Uterus (tissue), 4 donors: ENCODE measurements around the gene C1orf159. TPM values are rescaled to one million over a fixed set of nuclear protein-coding genes. Genes with fewer than 3 reads are reported as not detected.

ENCODE experiments used
- DNase-seq, 2 donors: peaks; one replicate each; pipeline ENCODE4 v3.0.0-alpha.2; 2019 to 2020
- H3K27ac ChIP-seq, 2 donors: fragments of 200-600 bp; sonication (generic); 1 replicate in 1 of 2; 2 replicates in 1 of 2; pipeline ENCODE4 v1.5.1; 2016 to 2018
- H3K27me3 ChIP-seq, 2 donors: fragments of 200-600 bp; sonication (generic); one replicate each; pipeline ENCODE4 v1.5.1; 2018 to 2019; ENCODE audit warnings: control low read depth in 1 of 2
- H3K36me3 ChIP-seq, 2 donors: fragments of 200-600 bp; sonication (generic); one replicate each; pipeline ENCODE4 v1.5.1; 2019; ENCODE audit warnings: control low read depth in 1 of 2
- H3K4me1 ChIP-seq, 2 donors: fragments of 200-600 bp; sonication (generic); one replicate each; pipeline ENCODE4 v1.5.1; 2018 to 2019; ENCODE audit warnings: control low read depth in 1 of 2
- H3K4me3 ChIP-seq, 2 donors: fragments of 200-600 bp; sonication (generic); 1 replicate in 1 of 2; 2 replicates in 1 of 2; pipeline ENCODE4 v1.5.1; 2018 to 2019; ENCODE audit warnings: mild to moderate bottlenecking in 1 of 2
- H3K9me3 ChIP-seq, 2 donors: fragments of 200-600 bp; sonication (generic); one replicate each; pipeline ENCODE4 v1.5.1; 2019; ENCODE audit warnings: control low read depth in 1 of 2
- POLR2A ChIP-seq, 2 donors: fragments of 450-650 bp; IDR thresholded peaks; one replicate each; pipeline ENCODE4 v1.6.1; 2016; ENCODE audit warnings: antibody characterized with exemption in 2 of 2, mild to moderate bottlenecking in 1 of 2, moderate library complexity in 1 of 2
- intact Hi-C: fragments of 100-400 bp; cut with DNase I; formaldehyde crosslinking; loops from one replicate; pipeline ENCODE4 v1.15.1; 2023; ENCODE audit warnings: low total_unique reads
- total RNA-seq, 4 donors: library from RNA; depleted of rRNA in 3 of 4; stranded (reverse); fragments of >200 nt in 3 of 4; gene quantifications; one replicate each; pipeline versions ENCODE4 v1.1.0 to v1.2.4, GENCODE V29; 2014 to 2023
- TF ChIP-seq, protein P1 (sequence below), 4 experiments: fragments of 200-600 bp in 2 of 4; fragments of 450-650 bp in 2 of 4; sonication (generic) in 2 of 4; IDR thresholded peaks; one replicate each; pipeline ENCODE4 v1.5.1; 2016 to 2019; ENCODE audit warnings: antibody characterized with exemption in 4 of 4, mild to moderate bottlenecking in 2 of 4, moderate library complexity in 1 of 4
- donor health status: DM: yes; HTN: yes; CAD: no.

Gene C1orf159
- total RNA-seq, 4 donors from 2014 or later: 4.9 to 20.0 (median 17.9) TPM

DNA sequence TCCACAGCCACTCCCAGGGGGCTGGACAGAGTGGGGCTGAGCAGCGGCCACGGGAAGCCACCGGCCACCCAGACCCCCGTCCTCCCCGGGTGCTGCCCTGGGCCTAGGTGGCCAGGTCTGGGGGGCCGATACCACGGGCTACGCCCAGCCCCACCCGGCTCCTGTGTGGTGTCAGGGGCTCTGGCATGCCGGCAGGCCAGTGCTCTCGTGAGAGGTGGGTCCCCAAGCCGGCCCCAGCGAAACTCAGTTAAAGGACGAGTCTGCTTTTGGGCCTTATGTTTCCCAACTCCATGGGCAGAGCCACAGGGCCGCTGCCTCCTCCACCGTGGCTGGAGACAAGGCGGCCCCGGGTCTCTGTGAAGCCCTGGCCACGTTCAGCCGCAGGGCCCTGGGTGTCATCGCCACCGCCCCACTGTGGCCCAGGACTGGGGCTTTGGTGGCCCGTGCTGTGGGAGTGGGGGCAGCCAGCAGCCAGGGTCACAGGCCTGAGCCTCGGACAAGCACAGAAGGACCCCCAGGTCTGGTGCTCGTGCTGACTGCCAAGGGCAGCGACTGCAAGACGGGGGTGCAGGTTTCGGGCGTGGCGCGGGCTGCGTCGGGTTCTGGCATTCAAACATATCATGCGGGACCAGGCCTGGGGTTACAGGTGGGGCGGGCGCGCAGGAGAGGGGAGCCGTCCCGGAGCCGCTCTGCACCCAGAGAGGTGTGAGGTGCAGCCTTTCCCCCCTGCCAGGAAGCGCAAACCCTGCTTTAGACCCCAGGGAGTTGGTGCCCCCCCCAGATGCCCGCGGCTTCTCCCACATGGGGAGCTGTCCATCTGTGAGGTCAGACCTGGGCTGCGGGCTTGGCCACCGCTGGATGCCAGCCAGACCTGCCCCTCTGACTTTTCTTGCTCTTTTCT lies 11.9 kb upstream of the C1orf159 start:
- intact Hi-C loops: no loop called here
- no peak for TF ChIP-seq POLR2A (IDR thresholded peaks at IDR 0.05)
- TF ChIP-seq, protein P1, sequence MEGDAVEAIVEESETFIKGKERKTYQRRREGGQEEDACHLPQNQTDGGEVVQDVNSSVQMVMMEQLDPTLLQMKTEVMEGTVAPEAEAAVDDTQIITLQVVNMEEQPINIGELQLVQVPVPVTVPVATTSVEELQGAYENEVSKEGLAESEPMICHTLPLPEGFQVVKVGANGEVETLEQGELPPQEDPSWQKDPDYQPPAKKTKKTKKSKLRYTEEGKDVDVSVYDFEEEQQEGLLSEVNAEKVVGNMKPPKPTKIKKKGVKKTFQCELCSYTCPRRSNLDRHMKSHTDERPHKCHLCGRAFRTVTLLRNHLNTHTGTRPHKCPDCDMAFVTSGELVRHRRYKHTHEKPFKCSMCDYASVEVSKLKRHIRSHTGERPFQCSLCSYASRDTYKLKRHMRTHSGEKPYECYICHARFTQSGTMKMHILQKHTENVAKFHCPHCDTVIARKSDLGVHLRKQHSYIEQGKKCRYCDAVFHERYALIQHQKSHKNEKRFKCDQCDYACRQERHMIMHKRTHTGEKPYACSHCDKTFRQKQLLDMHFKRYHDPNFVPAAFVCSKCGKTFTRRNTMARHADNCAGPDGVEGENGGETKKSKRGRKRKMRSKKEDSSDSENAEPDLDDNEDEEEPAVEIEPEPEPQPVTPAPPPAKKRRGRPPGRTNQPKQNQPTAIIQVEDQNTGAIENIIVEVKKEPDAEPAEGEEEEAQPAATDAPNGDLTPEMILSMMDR (IDR thresholded peaks at IDR 0.05): no peak
- no peak overlapping the region for H3K27ac ChIP-seq
- DNase-seq: no peak
- no peak overlapping the region for H3K4me3 ChIP-seq
- no peaks in the 10 kb centered on the region for H3K27me3 ChIP-seq
- no peaks in the 10 kb centered on the region for H3K4me1 ChIP-seq
- H3K9me3 ChIP-seq: no peaks in the 10 kb centered on the region
- H3K36me3 ChIP-seq: no peaks in the 10 kb centered on the region

- no peak overlapping the region for H3K4me3 ChIP-seq
- no peak for TF ChIP-seq POLR2A (IDR thresholded peaks at IDR 0.05)
- TF ChIP-seq, protein P1 (IDR thresholded peaks at IDR 0.05): no peak
- H3K27ac ChIP-seq: no peak overlapping the region
- peaks cover 0 to 3% of the 10 kb centered on the region in 2 donors for H3K4me1 ChIP-seq
- no peaks in the 10 kb centered on the region for H3K9me3 ChIP-seq
- no peaks in the 10 kb centered on the region for H3K27me3 ChIP-seq
- no peaks in the 10 kb centered on the region for H3K36me3 ChIP-seq
- DNase-seq: no peak
- intact Hi-C loops: no loop called here
These were observed 10.1 kb upstream of the C1orf159 start for GRCh38 chr1:1125945-1126344.

DNA sequence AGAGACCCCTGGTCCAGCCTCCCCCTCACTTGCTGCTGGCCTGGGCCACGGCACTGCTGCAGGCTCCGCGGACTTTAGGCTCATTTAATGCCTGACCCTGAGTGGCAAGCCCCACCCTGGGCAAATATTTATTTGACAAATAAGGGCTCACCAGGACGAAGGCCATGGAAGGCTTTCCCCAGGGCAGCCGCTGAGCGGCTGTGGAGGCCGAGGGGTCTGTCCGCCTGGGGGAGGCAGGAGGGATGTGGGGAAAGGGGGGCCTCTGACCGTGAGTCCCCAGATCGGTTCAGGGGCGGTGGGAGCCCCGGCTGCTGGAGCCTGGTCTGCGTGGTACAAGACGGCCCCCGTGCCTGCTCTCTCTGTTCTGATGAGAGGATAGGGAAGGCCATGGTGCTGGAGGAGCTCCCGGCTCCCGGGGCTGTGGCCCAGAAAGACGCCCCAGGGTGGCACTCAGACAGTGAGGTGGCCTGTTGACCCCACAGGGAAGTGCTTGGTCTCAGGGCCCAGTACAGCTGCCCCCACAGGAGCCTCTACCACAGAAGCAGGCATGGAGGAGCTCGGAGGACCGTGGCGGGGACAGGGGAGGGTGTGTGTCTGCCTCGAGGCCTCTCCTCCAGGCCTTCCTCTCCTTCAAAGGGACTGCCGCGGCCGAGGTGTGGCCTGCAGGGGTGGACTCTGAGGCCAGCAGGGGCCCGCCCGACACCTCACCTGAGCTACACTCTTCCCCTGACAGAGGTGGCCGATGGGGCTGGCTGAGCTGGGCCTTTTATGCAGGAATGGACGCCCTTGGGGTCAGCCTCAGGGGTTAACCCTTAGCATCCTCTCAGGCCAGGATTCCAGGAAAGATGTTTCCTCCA lies 9.1 kb upstream of the C1orf159 start:
- TF ChIP-seq, protein P1 (IDR thresholded peaks at IDR 0.05): no peak
- no peak for TF ChIP-seq POLR2A (IDR thresholded peaks at IDR 0.05)
- Histone ChIP-seq H3K4me3 (no peak overlapping the region), H3K36me3 (no peaks in the 10 kb centered on the region), H3K9me3 (no peaks in the 10 kb centered on the region), H3K27ac (no peak overlapping the region), H3K4me1 (peaks cover 0 to 3% of the 10 kb centered on the region in 2 donors), H3K27me3 (no peaks in the 10 kb centered on the region)
- no peak for DNase-seq
- intact Hi-C loops: no loop called here

- Histone ChIP-seq H3K27me3 (no peaks in the 10 kb centered on the region), H3K36me3 (no peaks in the 10 kb centered on the region), H3K4me3 (no peak overlapping the region), H3K27ac (no peak overlapping the region), H3K9me3 (no peaks in the 10 kb centered on the region), H3K4me1 (peaks cover 0 to 3% of the 10 kb centered on the region in 2 donors)
- no peak for DNase-seq
- intact Hi-C loops: no loop called here
- no peak for TF ChIP-seq POLR2A (IDR thresholded peaks at IDR 0.05)
- TF ChIP-seq, protein P1 (IDR thresholded peaks at IDR 0.05): no peak
These were observed 8.6 kb upstream of the C1orf159 start for GRCh38 chr1:1124508-1124785.
